HepG2 (cell line): ENCODE results near the gene DAG1. TPM values are rescaled to one million over a fixed set of nuclear protein-coding genes. Genes with fewer than 3 reads are reported as not detected.

ENCODE experiments used
- AGO1 ChIP-seq: fragments of 200-400 bp; formaldehyde crosslinking; IDR thresholded peaks from 2 replicates; pipeline ENCODE4 v1.6.1; 2017; ENCODE audit warnings: mild to moderate bottlenecking, low read depth, low read length, moderate library complexity; ENCODE audit not compliant: poor library complexity, severe bottlenecking
- AGO2 ChIP-seq: fragments of 200-400 bp; formaldehyde crosslinking; optimal IDR thresholded peaks from 2 replicates; pipeline ENCODE3; 2017; ENCODE audit warnings: mild to moderate bottlenecking, low read depth, low read length, moderate library complexity
- ATF3 ChIP-seq: sonication (generic); formaldehyde crosslinking; IDR thresholded peaks from 2 replicates; pipeline ENCODE4 v1.4.0; 2020; ENCODE audit warnings: missing genetic modification reagents
- CREB1 ChIP-seq, 2 experiments: fragments of 450-650 bp in 1 of 2; IDR thresholded peaks; 2 replicates each; pipeline ENCODE4 v1.6.1; 2016 to 2017; ENCODE audit warnings: control low read depth in 1 of 2, mild to moderate bottlenecking in 1 of 2, missing compliant biosample characterization in 1 of 2, missing genetic modification characterization in 1 of 2
- DNMT3B ChIP-seq: conservative IDR thresholded peaks from 2 replicates; pipeline ENCODE4 v1.6.1; 2016; ENCODE audit warnings: missing biosample characterization, control low read depth
- GATAD1 ChIP-seq: IDR thresholded peaks from 2 replicates; pipeline ENCODE4 v1.6.1; 2016; ENCODE audit warnings: missing genetic modification reagents, missing compliant biosample characterization
- HDAC6 ChIP-seq: fragments of 200-600 bp; sonication (generic); IDR thresholded peaks from 2 replicates; pipeline ENCODE4 v1.7.0; 2017; ENCODE audit warnings: mild to moderate bottlenecking, antibody characterized with exemption, low read length, low read depth
- KDM2A ChIP-seq: sonication (generic); formaldehyde crosslinking; IDR thresholded peaks from 2 replicates; pipeline ENCODE4 v1.4.0; 2020; ENCODE audit warnings: low read depth, missing genetic modification reagents, borderline replicate concordance
- LRRFIP1 ChIP-seq: sonication (generic); formaldehyde crosslinking; conservative IDR thresholded peaks from 2 replicates; pipeline ENCODE4 v1.4.0; 2020; ENCODE audit warnings: missing genetic modification reagents
- NFIC ChIP-seq: IDR thresholded peaks from 2 replicates; pipeline ENCODE4 v1.6.1; 2012; ENCODE audit warnings: mild to moderate bottlenecking, low read length, inconsistent platforms
- PHF8 ChIP-seq: sonication (generic); formaldehyde crosslinking; IDR thresholded peaks from 2 replicates; pipeline ENCODE4 v1.5.0; 2020; ENCODE audit warnings: missing genetic modification reagents
- SALL1 ChIP-seq: sonication (generic); formaldehyde crosslinking; IDR thresholded peaks from 2 replicates; pipeline ENCODE4 v1.8.0; 2022; ENCODE audit warnings: mild to moderate bottlenecking, missing genetic modification reagents
- SOX5 ChIP-seq: IDR thresholded peaks from 2 replicates; pipeline ENCODE4 v1.6.1; 2016; ENCODE audit warnings: borderline replicate concordance
- SRSF1 ChIP-seq: fragments of 200-400 bp; formaldehyde crosslinking; optimal IDR thresholded peaks from 2 replicates; pipeline ENCODE3; 2017; ENCODE audit warnings: mild to moderate bottlenecking, low read depth, low read length, moderate library complexity
- TARDBP ChIP-seq: sonication (generic); formaldehyde crosslinking; IDR thresholded peaks from 2 replicates; pipeline ENCODE4 v1.8.0; 2022; ENCODE audit warnings: mild to moderate bottlenecking, missing genetic modification reagents
- ZEB1 ChIP-seq: IDR thresholded peaks from 2 replicates; pipeline ENCODE4 v1.6.1; 2012; ENCODE audit warnings: mild to moderate bottlenecking, low read depth, inconsistent platforms; ENCODE audit not compliant: insufficient replicate concordance
- ZFX ChIP-seq: sonication (generic); formaldehyde crosslinking; IDR thresholded peaks from 2 replicates; pipeline ENCODE4 v1.4.0; 2020; ENCODE audit warnings: mild to moderate bottlenecking, low read depth, missing genetic modification reagents, moderate library complexity
- ZFY ChIP-seq: sonication (generic); formaldehyde crosslinking; IDR thresholded peaks from 2 replicates; pipeline ENCODE4 v1.4.0; 2020; ENCODE audit warnings: missing genetic modification reagents
- ZNF280B ChIP-seq: sonication (generic); formaldehyde crosslinking; IDR thresholded peaks from 2 replicates; pipeline ENCODE4 v1.5.0; 2020; ENCODE audit warnings: missing genetic modification reagents, mild to moderate bottlenecking, borderline replicate concordance
- ZNF460 ChIP-seq: sonication (generic); formaldehyde crosslinking; IDR thresholded peaks from 2 replicates; pipeline ENCODE4 v1.5.1; 2020; ENCODE audit warnings: missing genetic modification reagents, mild to moderate bottlenecking, borderline replicate concordance
- ZNF564 ChIP-seq: sonication (generic); formaldehyde crosslinking; IDR thresholded peaks from 2 replicates; pipeline ENCODE4 v1.8.1; 2023; ENCODE audit warnings: mild to moderate bottlenecking, missing genetic modification reagents
- ZNF678 ChIP-seq: sonication (generic); formaldehyde crosslinking; IDR thresholded peaks from 2 replicates; pipeline ENCODE4 v1.4.0; 2020; ENCODE audit warnings: mild to moderate bottlenecking, missing genetic modification reagents
- ZSCAN21 ChIP-seq: sonication (generic); formaldehyde crosslinking; IDR thresholded peaks from 2 replicates; pipeline ENCODE4 v1.8.0; 2022; ENCODE audit warnings: mild to moderate bottlenecking, missing genetic modification reagents, moderate library complexity, borderline replicate concordance
- polyA plus RNA-seq, 8 experiments: library from polyadenylated mRNA; depleted of rRNA in 3 of 8; stranded (reverse) in 7 of 8; unstranded in 1 of 8; fragments of >200 nt; fragmentation: Illumina TruSeq in 4 of 8; extraction: Trizol in 4 of 8; gene quantifications; 2 replicates each; pipeline versions ENCODE4 v1.2.1 to v1.2.3, GENCODE V29; 2011 to 2016; ENCODE audit warnings: low read depth in 4 of 8, missing spikeins in 1 of 8, mixed read lengths in 1 of 8; ENCODE audit not compliant: insufficient read depth in 1 of 8
- total RNA-seq, 5 experiments: library from RNA; depleted of rRNA; stranded (reverse); fragments of >200 nt; fragmentation: Illumina TruSeq; extraction: Trizol; gene quantifications; 2 replicates each; pipeline ENCODE4 v1.2.3, GENCODE V29; 2016; ENCODE audit warnings: low read depth in 1 of 5
- TF ChIP-seq, protein P1 (sequence below): sonication (generic); formaldehyde crosslinking; IDR thresholded peaks from 2 replicates; pipeline ENCODE4 v1.8.0; 2022; ENCODE audit warnings: mild to moderate bottlenecking, missing genetic modification reagents

The DAG1 gene
- total and polyA plus RNA-seq, 2 of the 13 experiments (the other 11 are each of a cell fraction or from before 2014, with no cell fraction given): 47.3 to 50.4 TPM

DNA sequence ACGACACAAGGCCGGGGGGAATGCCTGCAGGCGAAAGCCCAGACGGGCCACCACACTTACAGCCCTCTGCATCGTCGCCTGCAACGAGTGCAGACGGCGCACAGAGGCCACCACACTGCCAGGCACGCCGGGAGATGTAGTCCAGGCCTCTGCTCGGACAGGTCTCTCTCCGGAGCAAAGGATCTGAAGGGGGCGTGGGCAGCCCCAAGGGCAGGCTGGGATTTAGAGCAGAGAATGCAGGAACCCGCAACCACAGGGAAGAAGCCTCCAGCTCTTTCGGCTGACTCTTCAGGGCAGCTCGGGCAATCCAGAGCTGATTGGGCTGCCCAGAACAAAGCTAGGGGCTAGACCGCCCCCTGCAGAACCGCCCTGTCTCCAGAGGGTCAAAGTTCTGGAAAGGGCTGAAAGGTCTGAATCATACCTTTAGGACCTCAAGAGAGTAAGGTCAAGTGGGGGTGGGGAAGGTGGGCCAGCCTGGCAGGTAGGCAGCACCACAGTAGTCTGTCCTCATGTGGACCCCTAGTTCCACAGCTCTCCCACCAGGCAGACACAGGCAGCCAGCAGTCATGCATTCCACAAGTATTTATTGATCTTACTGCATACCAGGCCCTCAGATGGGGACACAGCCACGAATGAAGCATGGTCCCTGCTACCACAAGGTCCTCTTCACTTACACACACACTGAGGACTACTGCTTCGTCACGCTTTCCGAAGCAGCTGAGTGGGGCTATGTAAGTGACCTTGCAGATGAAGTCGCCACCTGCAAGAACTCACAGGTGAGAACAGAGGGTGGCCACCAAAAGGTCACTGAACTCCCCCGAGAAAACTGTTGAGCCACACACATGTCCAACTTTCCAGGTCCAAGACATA lies 47.5 kb upstream of the DAG1 start, which contains the start of gene AMT (continued):
- TF ChIP-seq LRRFIP1 (CRISPR knock-in tag) (no peak), ZNF678 (CRISPR knock-in tag) (peak; percentile 20; the same call in 1 of the 2 replicates), SRSF1 (no peak), CREB1 (IDR thresholded peaks at IDR 0.05) (peak; percentile 84), CREB1 (CRISPR knock-in tag; IDR thresholded peaks at IDR 0.05) (peak; percentile 92), ZNF460 (CRISPR knock-in tag) (no peak), ZEB1 (peak; percentile 92), KDM2A (peak; percentile 81), ZNF280B (no peak), ZFX (CRISPR knock-in tag) (peak; percentile 94), HDAC6 (no peak), GATAD1 (CRISPR knock-in tag) (peak; percentile 86), SOX5 (CRISPR knock-in tag) (no peak; the same call in 1 of the 2 replicates), ZNF564 (no peak; the same call in 1 of the 2 replicates), SALL1 (CRISPR knock-in tag) (peak; percentile 6; the same call in 1 of the 2 replicates), PHF8 (CRISPR knock-in tag) (peak; percentile 22), TARDBP (peak; percentile 51; the same call in 1 of the 2 replicates), ZFY (CRISPR knock-in tag) (peak; percentile 92), DNMT3B (CRISPR knock-in tag) (0 out of 2 replicates have a peak, but pooled peaks have one; percentile 34), AGO1 (peak; percentile 79), NFIC (no peak), AGO2 (peak; percentile 88), ATF3 (CRISPR knock-in tag) (peak; percentile 41; the same call in 1 of the 2 replicates), ZSCAN21 (CRISPR knock-in tag) (peak; percentile 28; the same call in 1 of the 2 replicates)
- TF ChIP-seq, protein P1, sequence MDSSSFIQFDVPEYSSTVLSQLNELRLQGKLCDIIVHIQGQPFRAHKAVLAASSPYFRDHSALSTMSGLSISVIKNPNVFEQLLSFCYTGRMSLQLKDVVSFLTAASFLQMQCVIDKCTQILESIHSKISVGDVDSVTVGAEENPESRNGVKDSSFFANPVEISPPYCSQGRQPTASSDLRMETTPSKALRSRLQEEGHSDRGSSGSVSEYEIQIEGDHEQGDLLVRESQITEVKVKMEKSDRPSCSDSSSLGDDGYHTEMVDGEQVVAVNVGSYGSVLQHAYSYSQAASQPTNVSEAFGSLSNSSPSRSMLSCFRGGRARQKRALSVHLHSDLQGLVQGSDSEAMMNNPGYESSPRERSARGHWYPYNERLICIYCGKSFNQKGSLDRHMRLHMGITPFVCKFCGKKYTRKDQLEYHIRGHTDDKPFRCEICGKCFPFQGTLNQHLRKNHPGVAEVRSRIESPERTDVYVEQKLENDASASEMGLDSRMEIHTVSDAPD (CRISPR knock-in tag): peak; percentile 65; the same call in 1 of the 2 replicates
